ENCODE data around the gene ULBP1.
"Not testable (repeated sequence)": the region's sequence is repeated elsewhere in the genome, so short reads cannot be mapped to it uniquely, and the experiment has no call there.

GRCh38 chr6:150015281-150016001 is 51.7 kb downstream of the ULBP1 start:
- TF ChIP-seq POLR2AphosphoS5, POLR2A, TAF1, SPI1, POU2F2 (IDR thresholded peaks at IDR 0.05; ENCODE audit: low read depth, low read length): not testable (repeated sequence)

All from GM12891 (cell line).